ENCODE results near the gene CPAMD8. TPM values are rescaled to one million over a fixed set of nuclear protein-coding genes. Genes with fewer than 3 reads are reported as not detected.
A peak's percentile ranks its signal among the peaks of the same experiment; 100 is the strongest.

CPAMD8 gene
- total RNA-seq, 1 donor from 2014 or later = 4.9 TPM

- DNase-seq (ENCODE audit: low spot score) = no peak
- Mint-ChIP-seq H3K4me1 (ENCODE audit: low read depth) (no peaks in the 10 kb centered on the region), H3K36me3 (ENCODE audit: low read depth) (peaks cover 1% of the 10 kb centered on the region), H3K9me3 (ENCODE audit: low read depth) (peaks cover 23% of the 10 kb centered on the region), H3K27ac (ENCODE audit: unreplicated experiment) (no peak overlapping the region), H3K4me3 (ENCODE audit: unreplicated experiment) (no peak overlapping the region), H3K27me3 (ENCODE audit: low read depth) (peaks cover 19% of the 10 kb centered on the region)
- no peak for TF ChIP-seq CTCF (IDR thresholded peaks at IDR 0.05)
Measured at GRCh38 chr19:16936901-16937300, 89.7 kb downstream of the CPAMD8 start.

- no peak for DNase-seq (ENCODE audit: low spot score)
- Mint-ChIP-seq H3K27me3 (ENCODE audit: low read depth) (peaks cover 23% of the 10 kb centered on the region), H3K9me3 (ENCODE audit: low read depth) (peaks cover 23% of the 10 kb centered on the region), H3K4me1 (ENCODE audit: low read depth) (no peaks in the 10 kb centered on the region), H3K36me3 (ENCODE audit: low read depth) (peaks cover 1% of the 10 kb centered on the region), H3K4me3 (ENCODE audit: unreplicated experiment) (no peak overlapping the region), H3K27ac (ENCODE audit: unreplicated experiment) (no peak overlapping the region)
- no peak for TF ChIP-seq CTCF (IDR thresholded peaks at IDR 0.05)
Measured at GRCh38 chr19:16934489-16934888, 92.1 kb downstream of the CPAMD8 start.

GRCh38 chr19:16931306-16931705, 95.3 kb downstream of the CPAMD8 start:
- no peak for TF ChIP-seq CTCF (IDR thresholded peaks at IDR 0.05)
- DNase-seq (ENCODE audit: low spot score) = peak; percentile 63
- Mint-ChIP-seq H3K9me3 (ENCODE audit: low read depth) (peaks cover 29% of the 10 kb centered on the region), H3K4me1 (ENCODE audit: low read depth) (no peaks in the 10 kb centered on the region), H3K36me3 (ENCODE audit: low read depth) (peaks cover 4% of the 10 kb centered on the region), H3K27me3 (ENCODE audit: low read depth) (peaks cover 19% of the 10 kb centered on the region), H3K27ac (ENCODE audit: unreplicated experiment) (no peak overlapping the region), H3K4me3 (ENCODE audit: unreplicated experiment) (no peak overlapping the region)

- peak; percentile 59 for DNase-seq (ENCODE audit: low spot score)
- TF ChIP-seq CTCF (IDR thresholded peaks at IDR 0.05) = no peak
- Mint-ChIP-seq H3K36me3 (ENCODE audit: low read depth) (peaks cover 4% of the 10 kb centered on the region), H3K9me3 (ENCODE audit: low read depth) (peaks cover 29% of the 10 kb centered on the region), H3K27ac (ENCODE audit: unreplicated experiment) (no peak overlapping the region), H3K27me3 (ENCODE audit: low read depth) (peaks cover 16% of the 10 kb centered on the region), H3K4me1 (ENCODE audit: low read depth) (no peaks in the 10 kb centered on the region), H3K4me3 (ENCODE audit: unreplicated experiment) (no peak overlapping the region)
Measured at GRCh38 chr19:16930753-16931152, 95.9 kb downstream of the CPAMD8 start.

GRCh38 chr19:16928916-16929315, 97.7 kb downstream of the CPAMD8 start:
- DNase-seq (ENCODE audit: low spot score) = peak; percentile 59
- Mint-ChIP-seq H3K4me1 (ENCODE audit: low read depth) (no peaks in the 10 kb centered on the region), H3K9me3 (ENCODE audit: low read depth) (peaks cover 25% of the 10 kb centered on the region), H3K27ac (ENCODE audit: unreplicated experiment) (no peak overlapping the region), H3K4me3 (ENCODE audit: unreplicated experiment) (no peak overlapping the region), H3K27me3 (ENCODE audit: low read depth) (peaks cover 13% of the 10 kb centered on the region), H3K36me3 (ENCODE audit: low read depth) (peaks cover 4% of the 10 kb centered on the region)
- TF ChIP-seq CTCF (IDR thresholded peaks at IDR 0.05) = no peak

Data from chondrocyte (in vitro differentiated cells).